Renal pelvis (tissue), 4 donors: ENCODE data around the gene GHSR. TPM values are rescaled to one million over a fixed set of nuclear protein-coding genes. Genes with fewer than 3 reads are reported as not detected.

ENCODE experiments used
- DNase-seq: peaks from one replicate; pipeline ENCODE4 v3.0.0-alpha.2; 2013
- polyA plus RNA-seq, 3 donors: library from polyadenylated mRNA; unstranded; fragments of 120-200 nt; gene quantifications; one replicate each; pipeline ENCODE4 v1.2.1, GENCODE V29; 2013; ENCODE audit not compliant: insufficient read length in 3 of 3

Gene GHSR
- polyA plus RNA-seq, 3 donors, result not detected

GRCh38 chr3:172438186-172438585 is 10.1 kb downstream of the GHSR start:
- no peak for DNase-seq

- DNase-seq, result no peak
Observed at GRCh38 chr3:172437713-172438112, 10.5 kb downstream of the GHSR start.

- DNase-seq, result no peak
Observed at GRCh38 chr3:172415323-172415722, 32.9 kb downstream of the GHSR start.

- DNase-seq, result no peak
Observed at GRCh38 chr3:172411478-172411947, 36.7 kb downstream of the GHSR start.

GRCh38 chr3:172410702-172411477 is 37.4 kb downstream of the GHSR start:
- DNase-seq, result no peak

GRCh38 chr3:172407872-172408271 is 40.4 kb downstream of the GHSR start:
- no peak for DNase-seq

GRCh38 chr3:172405914-172406313 is 42.3 kb downstream of the GHSR start:
- DNase-seq, result no peak

- no peak for DNase-seq
Observed at GRCh38 chr3:172404237-172404962, 43.9 kb downstream of the GHSR start.

GRCh38 chr3:172402892-172403643 is 45.2 kb downstream of the GHSR start:
- no peak for DNase-seq

- DNase-seq, result no peak
Observed at GRCh38 chr3:172402090-172402489, 46.2 kb downstream of the GHSR start.

- no peak for DNase-seq
Observed at GRCh38 chr3:172398484-172398883, 49.8 kb downstream of the GHSR start.

- no peak for DNase-seq
Observed at GRCh38 chr3:172397716-172398405, 50.4 kb downstream of the GHSR start.

GRCh38 chr3:172396400-172396799 is 51.9 kb downstream of the GHSR start:
- DNase-seq, result no peak

- DNase-seq, result no peak
Observed at GRCh38 chr3:172394692-172395091, 53.6 kb downstream of the GHSR start.

Other genes with a start within 250 kb of the GHSR start
- gene TNFSF10, start 75.0 kb upstream of the GHSR start, polyA plus RNA-seq, result 10 to 100 TPM; 22.1 to 61.8 (median 36.9) TPM